Upper lobe of left lung (tissue), 4 donors: ENCODE measurements around the gene MAPK13.

Source experiments
- CTCF ChIP-seq, 6 experiments: fragments of 450-650 bp in 4 of 6; fragments of 200-600 bp in 2 of 6; sonication (generic) in 2 of 6; IDR thresholded peaks; one replicate each; pipeline ENCODE4 v1.5.1; 2016 to 2019; ENCODE audit warnings: antibody characterized with exemption in 6 of 6
- POLR2AphosphoS5 ChIP-seq, 2 donors: sonication (generic); formaldehyde crosslinking; IDR thresholded peaks; one replicate each; pipeline ENCODE4 v1.5.1; 2017; ENCODE audit warnings: antibody characterized with exemption in 2 of 2

- no peak for TF ChIP-seq POLR2AphosphoS5 (IDR thresholded peaks at IDR 0.05)
- TF ChIP-seq CTCF (IDR thresholded peaks at IDR 0.05), result no peak
Measured at GRCh38 chr6:36111526-36111925, 18.8 kb upstream of the MAPK13 start.
